ENCODE results near the gene DCTN3. TPM values are rescaled to one million over a fixed set of nuclear protein-coding genes. Genes with fewer than 3 reads are reported as not detected.

DCTN3 gene
- total RNA-seq, 2 donors from 2014 or later: 36.1 to 39.9 TPM

DNA sequence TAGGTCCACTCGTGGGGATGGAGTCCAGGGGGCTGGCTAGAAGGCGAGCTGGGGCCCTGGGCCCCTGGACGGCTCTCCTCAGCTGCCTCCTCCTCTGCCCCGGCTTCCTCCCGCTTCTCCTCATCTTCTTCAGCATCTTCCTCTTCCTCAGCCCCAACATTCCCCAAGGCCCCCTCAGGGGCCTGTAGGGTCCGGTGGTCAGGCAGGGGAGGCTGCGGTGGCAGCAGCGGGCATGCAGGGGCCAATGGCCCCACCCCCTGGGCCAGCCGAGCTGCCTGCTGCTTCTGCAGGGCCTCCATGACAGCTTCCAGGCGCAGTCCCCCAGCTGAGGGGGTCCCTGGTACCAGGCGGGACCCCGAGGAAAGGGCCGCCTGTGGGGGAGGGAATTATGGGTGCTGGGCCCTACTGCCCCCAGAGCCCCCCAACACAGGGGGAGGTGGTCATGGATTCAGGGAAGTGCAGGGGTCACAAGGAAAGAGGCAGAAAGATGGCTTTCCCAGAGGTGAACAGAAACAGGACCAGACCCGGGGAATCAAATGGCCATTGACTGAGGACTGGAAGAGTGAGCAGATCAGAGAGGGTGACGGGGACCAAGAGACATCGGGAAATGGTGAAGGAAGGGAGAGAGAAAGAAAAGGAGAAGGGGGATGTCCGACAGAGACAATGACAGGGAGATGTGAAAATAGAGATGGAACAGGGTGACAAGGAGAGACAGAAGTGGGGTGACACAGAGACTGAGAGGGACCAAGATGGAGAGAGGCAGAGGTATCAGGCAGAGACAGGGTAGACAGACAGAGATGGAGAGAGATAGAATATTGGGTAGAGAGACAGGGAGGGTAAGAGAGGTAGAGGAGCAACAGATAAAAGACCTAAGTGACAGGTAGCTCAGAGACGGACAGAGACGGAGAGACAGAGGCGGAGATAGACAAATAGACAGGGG is 7.7 kb upstream of the DCTN3 start:
- no peak for ATAC-seq
- Histone ChIP-seq H3K4me1 (peaks cover 12% of the 10 kb centered on the region), H3K4me3 (no peak overlapping the region), H3K36me3 (replicated peaks in 1 of 2; ENCODE audit: insufficient read depth in 1 of 2, low read depth in 2 of 2) (no peaks in the 10 kb centered on the region), H3K27me3 (peaks cover 0 to 35% of the 10 kb centered on the region in 2 donors), H3K9me3 (no peaks in the 10 kb centered on the region), H3K27ac (no peak overlapping the region)
- intact Hi-C loops (cut with DNase I): no loop called here
- no peak for DNase-seq
- no peak for TF ChIP-seq CTCF (IDR thresholded peaks at IDR 0.05)
- TF ChIP-seq POLR2A (IDR thresholded peaks at IDR 0.05): no peak
- 29 to 32% methylated on average over 19 to 20 of the region's 20 CpGs for WGBS, 2 donors

- 74% methylated on average over 3 of the region's 3 CpGs for WGBS, 2 donors
- H3K27ac ChIP-seq: no peak overlapping the region
- no peaks in the 10 kb centered on the region for H3K9me3 ChIP-seq
- DNase-seq (no peak), ATAC-seq (no peak)
- H3K27me3 ChIP-seq: peaks cover 0 to 35% of the 10 kb centered on the region in 2 donors
- TF ChIP-seq CTCF (IDR thresholded peaks at IDR 0.05) (no peak), POLR2A (IDR thresholded peaks at IDR 0.05) (no peak)
- intact Hi-C loops (cut with DNase I): no loop called here
- no peak overlapping the region for H3K4me3 ChIP-seq
- peaks cover 19% of the 10 kb centered on the region for H3K4me1 ChIP-seq
- no peaks in the 10 kb centered on the region for H3K36me3 ChIP-seq (replicated peaks in 1 of 2; ENCODE audit: insufficient read depth in 1 of 2, low read depth in 2 of 2)
Observed at GRCh38 chr9:34625186-34625486, 4.8 kb upstream of the DCTN3 start.

DNA sequence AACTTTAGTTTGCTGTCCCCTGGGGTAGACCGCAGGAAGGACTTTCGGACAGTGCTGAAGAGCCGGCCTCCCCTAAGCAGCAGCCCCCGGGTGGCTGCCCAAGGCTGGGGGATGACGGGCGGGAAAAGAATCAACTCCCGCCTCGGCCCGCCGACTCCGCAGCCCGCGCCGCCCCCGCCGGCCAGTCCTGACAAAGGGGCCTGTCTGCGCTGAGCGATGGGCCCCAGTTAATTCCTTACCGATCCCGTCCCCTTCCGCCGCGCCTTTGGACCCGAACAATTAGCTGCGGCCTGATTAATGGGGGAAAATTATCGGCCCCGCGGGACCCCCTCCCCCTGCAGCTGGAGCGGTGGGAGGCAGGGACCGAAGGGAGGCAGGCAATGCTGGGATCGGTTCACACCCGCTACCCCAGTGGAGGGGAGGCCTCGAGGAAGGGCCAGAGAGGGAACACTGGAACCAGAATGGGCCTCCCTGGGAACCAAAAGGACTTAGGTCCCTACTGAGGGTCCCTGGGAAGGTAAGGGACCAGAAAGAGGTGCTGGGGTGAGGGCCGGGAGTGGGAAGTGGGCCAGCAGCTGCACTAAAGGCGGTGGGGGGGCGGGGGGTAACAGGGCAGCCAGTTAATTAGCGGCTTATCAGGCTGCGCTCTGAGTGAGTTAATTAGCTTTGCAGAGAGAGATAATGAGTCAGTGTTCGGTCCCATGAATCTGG is 4.3 kb upstream of the DCTN3 start:
- intact Hi-C loops (cut with DNase I): no loop called here
- no peaks in the 10 kb centered on the region for H3K36me3 ChIP-seq (replicated peaks in 1 of 2; ENCODE audit: insufficient read depth in 1 of 2, low read depth in 2 of 2)
- no peak overlapping the region for H3K27ac ChIP-seq
- H3K27me3 ChIP-seq: peaks cover 0 to 35% of the 10 kb centered on the region in 2 donors
- peaks cover 22% of the 10 kb centered on the region for H3K4me1 ChIP-seq
- ATAC-seq (no peak), DNase-seq (no peak)
- TF ChIP-seq POLR2A (IDR thresholded peaks at IDR 0.05) (no peak), CTCF (IDR thresholded peaks at IDR 0.05) (no peak)
- H3K9me3 ChIP-seq: no peaks in the 10 kb centered on the region
- no peak overlapping the region for H3K4me3 ChIP-seq
- 29 to 44% methylated on average over 26 to 32 of the region's 39 CpGs for WGBS, 2 donors

DNA sequence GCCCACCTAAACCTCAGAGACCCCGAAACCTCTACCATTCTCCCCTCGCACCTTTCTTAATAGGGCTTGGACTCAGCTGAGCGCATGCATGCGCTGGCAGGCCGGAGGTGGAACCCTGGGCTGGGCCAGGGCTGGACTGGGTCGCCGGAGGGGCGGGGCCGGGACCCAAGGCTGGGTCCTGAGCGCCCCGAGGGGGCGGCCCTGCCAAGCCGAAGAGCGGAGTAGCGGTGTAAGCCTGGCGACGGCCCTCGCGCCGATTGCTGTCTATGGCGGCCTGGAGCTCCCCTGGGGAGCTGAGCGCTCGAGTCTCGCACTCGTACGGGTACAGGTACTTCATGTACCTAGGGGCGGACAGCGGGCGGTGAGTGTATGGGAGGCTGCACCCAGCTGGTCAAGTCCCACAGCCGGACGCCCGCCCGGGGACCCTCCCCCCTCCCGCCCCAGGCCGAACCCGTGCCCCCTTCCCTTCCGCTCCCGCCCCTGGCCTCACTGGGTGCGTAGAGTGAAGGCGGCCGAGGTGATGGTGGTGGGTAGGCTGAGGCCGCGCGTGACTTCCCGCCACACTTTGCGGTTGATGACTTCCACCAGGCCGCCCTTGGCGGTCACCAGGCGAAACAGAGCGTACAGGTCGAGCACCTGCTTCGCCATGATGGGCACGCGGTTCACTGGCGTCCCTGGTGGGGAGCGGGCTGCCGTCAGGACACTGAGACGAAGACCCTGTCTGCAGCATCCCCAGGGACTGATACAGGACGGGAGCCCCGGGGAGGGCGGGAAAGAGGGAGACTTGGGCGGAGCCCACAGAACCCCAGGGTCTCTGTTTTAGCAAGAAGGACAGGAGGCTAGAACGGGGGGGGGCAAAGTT is 3.3 kb upstream of the DCTN3 start:
- Histone ChIP-seq H3K27ac (no peak overlapping the region), H3K36me3 (replicated peaks in 1 of 2; ENCODE audit: insufficient read depth in 1 of 2, low read depth in 2 of 2) (no peaks in the 10 kb centered on the region), H3K4me1 (peaks cover 22% of the 10 kb centered on the region), H3K4me3 (no peak overlapping the region), H3K9me3 (no peaks in the 10 kb centered on the region), H3K27me3 (peaks cover 0 to 35% of the 10 kb centered on the region in 2 donors)
- intact Hi-C loops (cut with DNase I): no loop called here
- no peak for TF ChIP-seq POLR2A (IDR thresholded peaks at IDR 0.05)
- no peak for TF ChIP-seq CTCF (IDR thresholded peaks at IDR 0.05)
- ATAC-seq (no peak), DNase-seq (no peak)
- WGBS, 2 donors: 14 to 31% methylated on average over 30 to 45 of the region's 63 CpGs

Data from body of pancreas (tissue), 4 donors.